CD8-positive, alpha-beta memory T cell (primary cell): Measurements from ENCODE around the gene EXD3. TPM values are rescaled to one million over a fixed set of nuclear protein-coding genes. Genes with fewer than 3 reads are reported as not detected.
A peak's percentile ranks its signal among the peaks of the same experiment; 100 is the strongest.

Experiments used
- CTCF ChIA-PET: fragments of 350-600 bp; sonication (Branson Sonifier 250); formaldehyde crosslinking; loops from one replicate; lab custom pipeline; 2021; ENCODE audit warnings: antibody characterized with exemption; lab: Charles Lee
- POLR2A ChIA-PET: fragments of 350-600 bp; sonication (Branson Sonifier 250); formaldehyde crosslinking; loops from one replicate; lab custom pipeline; 2021; ENCODE audit warnings: antibody characterized with exemption; lab: Charles Lee
- DNase-seq, 5 donors: peaks; one replicate each; pipeline versions ENCODE4 v3.0.0 to v3.0.0-alpha.2; 2020 to 2022; ENCODE audit warnings: mixed read lengths in 1 of 5
- H3K27ac ChIP-seq: one replicate; pipeline ENCODE4 v1.7.0; 2013; ENCODE audit warnings: low read depth, mild to moderate bottlenecking, low read length, moderate library complexity
- H3K27me3 ChIP-seq: 2 replicates; pipeline ENCODE4 v1.7.0; 2013; ENCODE audit warnings: low read length, mild to moderate bottlenecking; ENCODE audit not compliant: insufficient read depth, poor library complexity, severe bottlenecking
- H3K36me3 ChIP-seq: 2 replicates; pipeline ENCODE4 v1.7.0; 2013; ENCODE audit warnings: mild to moderate bottlenecking, low read length, moderate library complexity; ENCODE audit not compliant: insufficient read depth
- H3K4me1 ChIP-seq: 2 replicates; pipeline ENCODE4 v1.7.0; 2013; ENCODE audit warnings: mild to moderate bottlenecking, low read length, moderate library complexity; ENCODE audit not compliant: insufficient read depth
- H3K4me3 ChIP-seq: 2 replicates; pipeline ENCODE4 v1.7.0; 2013; ENCODE audit warnings: mild to moderate bottlenecking, low read length
- H3K9me3 ChIP-seq: 2 replicates; pipeline ENCODE4 v1.7.0; 2013; ENCODE audit warnings: mild to moderate bottlenecking, low read length
- H3K27ac Mint-ChIP-seq, 8 donors: one replicate each; pipeline ENCODE4 v1.8.0; 2020 to 2021; ENCODE audit warnings: mixed read lengths in 8 of 8, mild to moderate bottlenecking in 6 of 8, inconsistent platforms in 3 of 8, moderate library complexity in 3 of 8
- H3K27me3 Mint-ChIP-seq, 2 donors: one replicate each; pipeline ENCODE4 v1.8.0; 2020 to 2021; ENCODE audit warnings: mixed read lengths in 2 of 2, mild to moderate bottlenecking in 1 of 2, moderate library complexity in 1 of 2
- H3K36me3 Mint-ChIP-seq, 3 donors: one replicate each; pipeline ENCODE4 v1.8.0; 2020 to 2021; ENCODE audit warnings: mixed read lengths in 3 of 3, inconsistent platforms in 1 of 3, mild to moderate bottlenecking in 1 of 3
- H3K4me1 Mint-ChIP-seq, 3 donors: one replicate each; pipeline ENCODE4 v1.8.0; 2020 to 2021; ENCODE audit warnings: mixed read lengths in 3 of 3, inconsistent platforms in 1 of 3, mild to moderate bottlenecking in 1 of 3
- H3K4me3 Mint-ChIP-seq, 7 donors: one replicate each; pipeline ENCODE4 v1.8.0; 2020 to 2021; ENCODE audit warnings: mixed read lengths in 7 of 7, mild to moderate bottlenecking in 6 of 7, moderate library complexity in 4 of 7, inconsistent platforms in 2 of 7
- H3K9me3 Mint-ChIP-seq, 5 donors: one replicate each; pipeline ENCODE4 v1.8.0; 2020 to 2022; ENCODE audit warnings: mixed read lengths in 5 of 5, mild to moderate bottlenecking in 3 of 5, moderate library complexity in 2 of 5, inconsistent platforms in 1 of 5
- polyA plus RNA-seq: library from polyadenylated mRNA; unstranded; fragments of 300-500 nt; fragmentation: Illumina TruSeq; gene quantifications from one replicate; pipeline ENCODE4 v1.2.3, GENCODE V29; 2021
- total RNA-seq, 2 experiments: library from RNA; stranded (reverse); gene quantifications; one replicate each; pipeline ENCODE4 v1.2.3, GENCODE V29; 2021

EXD3 gene
- total and polyA plus RNA-seq, 3 experiments from 2014 or later, result 4.8 to 6.7 (median 6.6) TPM

GRCh38 chr9:137429974-137430722 is 7.2 kb upstream of the EXD3 start:
- H3K4me1 Mint-ChIP-seq, result peaks cover 0 to 6% (median under 1%) of the 10 kb centered on the region in 3 donors
- Histone ChIP-seq H3K27ac (peak overlapping the region; percentile 54), H3K9me3 (no peaks in the 10 kb centered on the region), H3K4me1 (no peaks in the 10 kb centered on the region), H3K27me3 (no peaks in the 10 kb centered on the region), H3K4me3 (no peak overlapping the region), H3K36me3 (no peaks in the 10 kb centered on the region)
- no peak overlapping the region for H3K27ac Mint-ChIP-seq
- no peak overlapping the region for H3K4me3 Mint-ChIP-seq
- H3K36me3 Mint-ChIP-seq, result no peaks in the 10 kb centered on the region
- POLR2A ChIA-PET, result no interaction called here
- no peaks in the 10 kb centered on the region for H3K9me3 Mint-ChIP-seq
- no peaks in the 10 kb centered on the region for H3K27me3 Mint-ChIP-seq
- CTCF ChIA-PET, result no interaction called here
- no peak for DNase-seq

GRCh38 chr9:137429546-137429890 is 6.6 kb upstream of the EXD3 start:
- Mint-ChIP-seq H3K4me3 (no peak overlapping the region), H3K9me3 (no peaks in the 10 kb centered on the region), H3K4me1 (peaks cover 3 to 11% (median 7%) of the 10 kb centered on the region in 3 donors), H3K27me3 (no peaks in the 10 kb centered on the region), H3K36me3 (no peaks in the 10 kb centered on the region), H3K27ac (no peak overlapping the region)
- no peak for DNase-seq
- Histone ChIP-seq H3K4me1 (no peaks in the 10 kb centered on the region), H3K36me3 (no peaks in the 10 kb centered on the region), H3K4me3 (no peak overlapping the region), H3K27me3 (no peaks in the 10 kb centered on the region), H3K27ac (peak overlapping the region; percentile 54), H3K9me3 (no peaks in the 10 kb centered on the region)
- POLR2A ChIA-PET, result no interaction called here
- CTCF ChIA-PET, result no interaction called here

GRCh38 chr9:137428841-137429545 is 6.0 kb upstream of the EXD3 start:
- no peak overlapping the region for H3K4me3 ChIP-seq
- POLR2A ChIA-PET, result no interaction called here

GRCh38 chr9:137428311-137428630 is 5.3 kb upstream of the EXD3 start:
- Mint-ChIP-seq H3K27me3 (no peaks in the 10 kb centered on the region), H3K9me3 (no peaks in the 10 kb centered on the region), H3K36me3 (no peaks in the 10 kb centered on the region), H3K4me3 (no peak overlapping the region), H3K27ac (no peak overlapping the region), H3K4me1 (peaks cover 6 to 11% (median 10%) of the 10 kb centered on the region in 3 donors)
- no peak for DNase-seq
- no peak overlapping the region for H3K27ac ChIP-seq
- CTCF ChIA-PET, result no interaction called here
- no peaks in the 10 kb centered on the region for H3K4me1 ChIP-seq
- H3K9me3 ChIP-seq, result no peaks in the 10 kb centered on the region
- H3K27me3 ChIP-seq, result no peaks in the 10 kb centered on the region
- no peaks in the 10 kb centered on the region for H3K36me3 ChIP-seq
- H3K4me3 ChIP-seq, result no peak overlapping the region
- POLR2A ChIA-PET, result no interaction called here

More at GRCh38 chr9:137428841-137429545, 6.0 kb upstream of the EXD3 start:
- Histone ChIP-seq H3K27ac (no peak overlapping the region), H3K4me1 (no peaks in the 10 kb centered on the region), H3K9me3 (no peaks in the 10 kb centered on the region), H3K36me3 (no peaks in the 10 kb centered on the region), H3K27me3 (no peaks in the 10 kb centered on the region)
- Mint-ChIP-seq H3K36me3 (no peaks in the 10 kb centered on the region), H3K27ac (no peak overlapping the region), H3K4me3 (no peak overlapping the region), H3K27me3 (no peaks in the 10 kb centered on the region), H3K4me1 (peaks cover 6 to 11% (median 10%) of the 10 kb centered on the region in 3 donors), H3K9me3 (no peaks in the 10 kb centered on the region)
- CTCF ChIA-PET, result no interaction called here
- DNase-seq, result no peak

- no peak overlapping the region for H3K27ac ChIP-seq
- peaks cover 6 to 11% (median 10%) of the 10 kb centered on the region in 3 donors for H3K4me1 Mint-ChIP-seq
- H3K4me3 ChIP-seq, result no peak overlapping the region
- H3K4me1 ChIP-seq, result no peaks in the 10 kb centered on the region
- H3K4me3 Mint-ChIP-seq, result no peak overlapping the region
- no peaks in the 10 kb centered on the region for H3K36me3 ChIP-seq
- H3K36me3 Mint-ChIP-seq, result no peaks in the 10 kb centered on the region
- H3K27me3 ChIP-seq, result no peaks in the 10 kb centered on the region
- no peaks in the 10 kb centered on the region for H3K9me3 Mint-ChIP-seq
- ChIA-PET CTCF (no interaction called here), POLR2A (no interaction called here)
- no peak for DNase-seq
- H3K27me3 Mint-ChIP-seq, result no peaks in the 10 kb centered on the region
- no peaks in the 10 kb centered on the region for H3K9me3 ChIP-seq
- H3K27ac Mint-ChIP-seq, result no peak overlapping the region
Observed at GRCh38 chr9:137427454-137428310, 4.7 kb upstream of the EXD3 start.

- H3K9me3 ChIP-seq, result no peaks in the 10 kb centered on the region
- Mint-ChIP-seq H3K27ac (no peak overlapping the region), H3K4me3 (peak overlapping the region in 1 of 7 donors; percentile 69), H3K36me3 (peaks cover 0 to 2% (median 0%) of the 10 kb centered on the region in 3 donors), H3K9me3 (no peaks in the 10 kb centered on the region), H3K4me1 (peaks cover 16 to 23% (median 20%) of the 10 kb centered on the region in 3 donors), H3K27me3 (no peaks in the 10 kb centered on the region)
- H3K27ac ChIP-seq, result no peak overlapping the region
- no peak for DNase-seq
- no peaks in the 10 kb centered on the region for H3K27me3 ChIP-seq
- peaks cover 9% of the 10 kb centered on the region for H3K4me1 ChIP-seq
- no peaks in the 10 kb centered on the region for H3K36me3 ChIP-seq
- no peak overlapping the region for H3K4me3 ChIP-seq
- POLR2A ChIA-PET, result no interaction called here
- CTCF ChIA-PET, result no interaction called here
Observed at GRCh38 chr9:137426018-137426681, 3.2 kb upstream of the EXD3 start.

- no peaks in the 10 kb centered on the region for H3K27me3 ChIP-seq
- POLR2A ChIA-PET, result interaction anchor here (1.0 to 2.9 kb wide), 5 partner anchors 36 to 200 kb away, joined by 3 to 10 read pairs (median 6); partner anchors contain the start of genes MRPL41, NRARP and NSMF
- peak overlapping the region in 1 of 8 donors; percentile 72 for H3K27ac Mint-ChIP-seq
- peak overlapping the region; percentile 13 to 88 (median 74) for H3K4me3 Mint-ChIP-seq
- no peaks in the 10 kb centered on the region for H3K36me3 ChIP-seq
- H3K36me3 Mint-ChIP-seq, result peaks cover 0 to 4% (median 0%) of the 10 kb centered on the region in 3 donors
- CTCF ChIA-PET, result interaction anchor here (0.9 to 3.9 kb wide), 11 partner anchors 8 to 167 kb away, joined by 3 to 14 read pairs (median 6); partner anchors contain the start of genes MRPL41, NELFB and NSMF
- H3K4me3 ChIP-seq, result peak overlapping the region; percentile 15
- H3K4me1 ChIP-seq, result peaks cover 9% of the 10 kb centered on the region
- peak overlapping the region; percentile 61 for H3K27ac ChIP-seq
- H3K9me3 Mint-ChIP-seq, result no peaks in the 10 kb centered on the region
- DNase-seq, result peak in 1 of 5 donors; percentile 54
- H3K9me3 ChIP-seq, result no peaks in the 10 kb centered on the region
- peaks cover 18 to 23% (median 20%) of the 10 kb centered on the region in 3 donors for H3K4me1 Mint-ChIP-seq
- no peaks in the 10 kb centered on the region for H3K27me3 Mint-ChIP-seq
Observed at GRCh38 chr9:137423514-137424291, 741 bp upstream of the EXD3 start.
